ENCODE measurements around the gene DLGAP4. TPM values are rescaled to one million over a fixed set of nuclear protein-coding genes. Genes with fewer than 3 reads are reported as not detected.

Gene DLGAP4
- polyA plus RNA-seq, 2 of the 4 experiments (the other 2 are of a cell fraction), result 11.9 to 36.7 TPM

DNA sequence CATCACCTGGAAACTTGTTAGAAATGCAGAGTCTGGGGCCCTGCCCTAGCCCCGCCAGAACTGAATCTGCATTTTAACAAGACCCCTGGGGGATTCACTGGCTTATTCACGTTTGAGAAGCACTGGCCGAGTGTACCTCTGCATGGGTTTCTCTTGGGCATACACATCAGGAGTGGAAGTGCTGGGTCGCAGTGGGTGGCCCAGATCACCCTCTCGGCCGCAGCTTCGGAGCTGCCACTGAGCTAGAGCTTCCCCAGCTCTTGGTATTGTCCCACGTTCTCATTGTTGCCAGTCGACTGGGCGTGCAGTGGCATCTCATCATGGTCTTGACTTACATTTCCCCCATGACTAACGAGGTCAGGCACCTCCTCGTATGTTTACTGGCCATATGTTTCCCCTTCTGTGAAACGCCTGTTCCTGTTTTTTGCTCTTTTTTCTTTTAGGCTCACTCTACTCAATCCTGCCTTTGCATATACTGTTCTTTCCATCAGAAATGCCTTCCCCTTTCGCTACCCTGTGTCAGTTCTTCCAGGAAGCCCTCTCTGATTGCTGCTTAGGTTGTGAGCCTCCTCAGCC is 3.0 kb upstream of the DLGAP4 start (continued):
- TF ChIP-seq, protein P1, sequence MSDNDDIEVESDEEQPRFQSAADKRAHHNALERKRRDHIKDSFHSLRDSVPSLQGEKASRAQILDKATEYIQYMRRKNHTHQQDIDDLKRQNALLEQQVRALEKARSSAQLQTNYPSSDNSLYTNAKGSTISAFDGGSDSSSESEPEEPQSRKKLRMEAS (IDR thresholded peaks at IDR 0.05), result no peak
- no peak for TF ChIP-seq SMC3 (IDR thresholded peaks at IDR 0.05)
- no peak for TF ChIP-seq NR3C1 (IDR thresholded peaks at IDR 0.05)
- TF ChIP-seq SREBF2 (IDR thresholded peaks at IDR 0.05), result no peak

DNA sequence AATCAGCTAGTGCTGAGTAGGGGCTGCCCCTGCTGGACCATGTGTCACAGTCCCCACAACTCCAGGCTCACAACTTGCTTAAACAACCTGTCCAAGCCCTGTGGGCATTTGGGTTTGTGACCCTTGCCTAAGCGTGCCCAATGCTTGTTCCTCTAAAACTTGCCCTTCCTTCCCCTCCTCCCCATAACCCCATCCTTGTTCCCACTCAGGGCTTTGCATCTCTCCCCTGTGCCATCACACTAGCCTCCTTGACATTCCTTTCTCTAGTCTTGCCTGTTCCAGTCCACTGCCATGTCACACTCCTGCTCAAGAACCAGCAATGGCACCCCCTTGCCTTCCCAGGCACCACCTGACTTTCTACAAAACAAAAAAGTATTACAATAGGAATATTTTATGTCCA is 2.3 kb upstream of the DLGAP4 start:
- Histone ChIP-seq H3K4me3 (no peak overlapping the region), H3K9me3 (no peaks in the 10 kb centered on the region), H3K27ac (no peak overlapping the region), H3K4me2 (no peak overlapping the region), H3K4me1 (peaks cover 11% of the 10 kb centered on the region; the same call in 1 of the 3 replicates)
- ATAC-seq, result no peak
- WGBS (ENCODE audit: missing lambda C conversion rate), result 0% methylated on average over 1 of the region's 1 CpG
- TF ChIP-seq FOSB (CRISPR knock-in tag; IDR thresholded peaks at IDR 0.05), result no peak
- FAIRE-seq, result no peak
- DNase-seq (ENCODE audit: low read depth in 1 of 2, low spot score in 1 of 2), result no peak
- CTCF ChIA-PET, result interaction anchor here (1.4 kb wide), 1 partner anchor 53 kb away, joined by 4 read pairs; no protein-coding TSS in a partner anchor
- POLR2A ChIA-PET, result no interaction called here

DNA sequence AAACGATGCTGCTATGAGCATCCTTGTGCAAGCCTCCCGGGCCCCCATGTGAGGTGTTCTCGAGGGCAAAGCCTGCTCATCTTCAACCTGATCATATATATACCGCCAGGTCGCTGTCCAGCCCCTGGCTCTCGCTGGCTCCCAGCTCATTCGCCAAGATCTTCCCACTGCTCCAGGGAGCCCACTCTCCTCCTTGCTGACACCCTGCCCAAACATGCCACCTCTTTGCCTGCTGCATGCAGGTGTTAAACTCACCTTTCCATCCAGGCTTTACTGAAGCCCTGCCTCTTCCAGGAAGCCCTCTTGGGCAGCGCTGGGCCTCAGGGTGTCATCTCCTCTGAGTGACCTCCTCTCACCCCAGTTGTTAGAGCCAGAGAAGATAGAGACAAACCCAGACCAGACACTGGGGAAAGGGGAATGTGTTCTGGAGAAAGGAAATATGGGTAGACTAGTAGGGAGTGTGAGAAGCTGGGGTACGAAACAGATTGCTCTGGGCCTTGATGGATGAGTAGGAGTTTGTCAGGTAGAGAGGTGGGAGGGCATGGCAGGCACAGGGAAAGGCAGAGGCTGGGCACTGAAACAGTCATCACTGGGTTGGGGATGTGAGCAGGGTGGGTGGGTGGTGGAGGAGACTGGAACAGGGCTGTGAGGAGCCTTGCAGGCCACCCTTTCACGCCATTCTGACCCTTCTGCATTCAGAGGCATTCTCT is 1.2 kb upstream of the DLGAP4 start:
- Histone ChIP-seq H3K4me3 (no peak overlapping the region), H3K27ac (no peak overlapping the region), H3K4me1 (peaks cover 11% of the 10 kb centered on the region; the same call in 1 of the 3 replicates), H3K9me3 (no peaks in the 10 kb centered on the region), H3K4me2 (no peak overlapping the region)
- POLR2A ChIA-PET, result no interaction called here
- FAIRE-seq (no peak), ATAC-seq (peak in 1 of 2 experiments; percentile 13; a peak in 1 of 6 replicates), DNase-seq (ENCODE audit: low read depth in 1 of 2, low spot score in 1 of 2) (no peak)
- CTCF ChIA-PET, result no interaction called here
- no peak for TF ChIP-seq MAZ (IDR thresholded peaks at IDR 0.05; ENCODE audit: borderline replicate concordance, low read depth, low read length)
- TF ChIP-seq MYC (IDR thresholded peaks at IDR 0.05; ENCODE audit: borderline replicate concordance, low read length), result no peak
- TF ChIP-seq, protein P2, sequence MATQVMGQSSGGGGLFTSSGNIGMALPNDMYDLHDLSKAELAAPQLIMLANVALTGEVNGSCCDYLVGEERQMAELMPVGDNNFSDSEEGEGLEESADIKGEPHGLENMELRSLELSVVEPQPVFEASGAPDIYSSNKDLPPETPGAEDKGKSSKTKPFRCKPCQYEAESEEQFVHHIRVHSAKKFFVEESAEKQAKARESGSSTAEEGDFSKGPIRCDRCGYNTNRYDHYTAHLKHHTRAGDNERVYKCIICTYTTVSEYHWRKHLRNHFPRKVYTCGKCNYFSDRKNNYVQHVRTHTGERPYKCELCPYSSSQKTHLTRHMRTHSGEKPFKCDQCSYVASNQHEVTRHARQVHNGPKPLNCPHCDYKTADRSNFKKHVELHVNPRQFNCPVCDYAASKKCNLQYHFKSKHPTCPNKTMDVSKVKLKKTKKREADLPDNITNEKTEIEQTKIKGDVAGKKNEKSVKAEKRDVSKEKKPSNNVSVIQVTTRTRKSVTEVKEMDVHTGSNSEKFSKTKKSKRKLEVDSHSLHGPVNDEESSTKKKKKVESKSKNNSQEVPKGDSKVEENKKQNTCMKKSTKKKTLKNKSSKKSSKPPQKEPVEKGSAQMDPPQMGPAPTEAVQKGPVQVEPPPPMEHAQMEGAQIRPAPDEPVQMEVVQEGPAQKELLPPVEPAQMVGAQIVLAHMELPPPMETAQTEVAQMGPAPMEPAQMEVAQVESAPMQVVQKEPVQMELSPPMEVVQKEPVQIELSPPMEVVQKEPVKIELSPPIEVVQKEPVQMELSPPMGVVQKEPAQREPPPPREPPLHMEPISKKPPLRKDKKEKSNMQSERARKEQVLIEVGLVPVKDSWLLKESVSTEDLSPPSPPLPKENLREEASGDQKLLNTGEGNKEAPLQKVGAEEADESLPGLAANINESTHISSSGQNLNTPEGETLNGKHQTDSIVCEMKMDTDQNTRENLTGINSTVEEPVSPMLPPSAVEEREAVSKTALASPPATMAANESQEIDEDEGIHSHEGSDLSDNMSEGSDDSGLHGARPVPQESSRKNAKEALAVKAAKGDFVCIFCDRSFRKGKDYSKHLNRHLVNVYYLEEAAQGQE (IDR thresholded peaks at IDR 0.05), result peak; percentile 36; the same call in 1 of the 2 replicates
- WGBS (ENCODE audit: missing lambda C conversion rate), result 39% methylated on average over 10 of the region's 10 CpGs

DNA sequence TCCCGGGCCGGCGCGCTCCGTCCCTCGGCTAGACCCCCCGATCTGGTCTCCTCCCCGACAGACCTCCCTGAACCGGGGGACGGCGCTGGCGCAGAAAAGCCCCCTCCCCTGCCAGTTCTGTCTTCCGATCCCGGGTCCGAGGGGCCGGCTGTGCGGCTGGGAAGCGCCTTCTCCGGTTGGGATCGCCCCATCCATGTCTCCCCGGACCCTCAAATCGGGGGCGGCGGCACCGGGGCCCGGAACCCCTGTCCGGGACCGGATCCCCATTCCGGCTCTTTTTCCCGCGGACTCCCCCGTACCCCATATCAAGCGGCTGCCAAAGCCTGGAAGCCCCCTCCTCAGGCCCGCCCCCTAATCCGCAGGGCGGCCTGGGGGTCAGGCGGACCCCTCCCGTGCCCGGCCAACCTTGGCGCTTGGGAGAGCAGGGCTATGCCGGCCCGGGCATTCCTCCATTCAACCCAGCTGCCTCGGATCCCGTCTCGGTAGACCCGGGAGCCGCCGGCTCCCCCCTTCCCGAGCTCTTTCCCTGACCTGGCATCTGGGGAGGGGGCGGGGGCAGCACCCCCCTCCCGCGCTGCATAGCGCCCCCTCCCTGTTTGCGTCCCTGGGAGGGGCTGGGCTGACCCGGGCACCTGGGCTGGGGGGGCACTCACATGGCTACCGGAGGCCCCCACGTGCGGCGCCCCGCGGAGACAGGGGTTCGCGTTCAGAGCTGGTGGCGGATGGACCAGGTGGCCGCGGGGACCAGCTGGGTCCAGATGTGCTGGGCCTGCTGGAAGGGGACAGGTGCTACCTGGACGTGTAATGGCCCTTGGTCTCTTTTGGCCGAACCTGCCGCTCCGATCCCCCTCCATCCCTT is 643 bp downstream of the DLGAP4 start:
- Histone ChIP-seq H3K9me3 (no peaks in the 10 kb centered on the region), H3K4me1 (peaks cover 11% of the 10 kb centered on the region; the same call in 1 of the 3 replicates), H3K4me2 (peak overlapping the region; percentile 89), H3K4me3 (peak overlapping the region; percentile 51), H3K27ac (peak overlapping the region; percentile 3 to 75; a peak in 4 of 6 replicates)
- ChIA-PET POLR2A (no interaction called here), CTCF (no interaction called here)
- FAIRE-seq (no peak), DNase-seq (ENCODE audit: low read depth in 1 of 2, low spot score in 1 of 2) (no peak), ATAC-seq (peak in 1 of 2 experiments; percentile 23; a peak in 2 of 6 replicates)
- WGBS (ENCODE audit: missing lambda C conversion rate), result 20% methylated on average over 32 of the region's 70 CpGs
- no peak for TF ChIP-seq ZFP36 (IDR thresholded peaks at IDR 0.05; ENCODE audit: borderline replicate concordance, partially characterized antibody)
- TF ChIP-seq PHF8 (IDR thresholded peaks at IDR 0.05; ENCODE audit: borderline replicate concordance, low read depth), result no peak
- no peak for TF ChIP-seq JUN (IDR thresholded peaks at IDR 0.05)
- TF ChIP-seq HDAC2 (IDR thresholded peaks at IDR 0.05), result no peak
- TF ChIP-seq EP300 (IDR thresholded peaks at IDR 0.05), result no peak
- TF ChIP-seq, protein P3, sequence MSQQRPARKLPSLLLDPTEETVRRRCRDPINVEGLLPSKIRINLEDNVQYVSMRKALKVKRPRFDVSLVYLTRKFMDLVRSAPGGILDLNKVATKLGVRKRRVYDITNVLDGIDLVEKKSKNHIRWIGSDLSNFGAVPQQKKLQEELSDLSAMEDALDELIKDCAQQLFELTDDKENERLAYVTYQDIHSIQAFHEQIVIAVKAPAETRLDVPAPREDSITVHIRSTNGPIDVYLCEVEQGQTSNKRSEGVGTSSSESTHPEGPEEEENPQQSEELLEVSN (IDR thresholded peaks at IDR 0.05; ENCODE audit: borderline replicate concordance, low read depth), result no peak
- no peak for TF ChIP-seq CEBPB (IDR thresholded peaks at IDR 0.05)
- TF ChIP-seq MAFK (IDR thresholded peaks at IDR 0.05; ENCODE audit: partially characterized antibody), result no peak
- TF ChIP-seq TFCP2L1 (CRISPR knock-in tag; IDR thresholded peaks at IDR 0.05), result no peak
- TF ChIP-seq, protein P4, sequence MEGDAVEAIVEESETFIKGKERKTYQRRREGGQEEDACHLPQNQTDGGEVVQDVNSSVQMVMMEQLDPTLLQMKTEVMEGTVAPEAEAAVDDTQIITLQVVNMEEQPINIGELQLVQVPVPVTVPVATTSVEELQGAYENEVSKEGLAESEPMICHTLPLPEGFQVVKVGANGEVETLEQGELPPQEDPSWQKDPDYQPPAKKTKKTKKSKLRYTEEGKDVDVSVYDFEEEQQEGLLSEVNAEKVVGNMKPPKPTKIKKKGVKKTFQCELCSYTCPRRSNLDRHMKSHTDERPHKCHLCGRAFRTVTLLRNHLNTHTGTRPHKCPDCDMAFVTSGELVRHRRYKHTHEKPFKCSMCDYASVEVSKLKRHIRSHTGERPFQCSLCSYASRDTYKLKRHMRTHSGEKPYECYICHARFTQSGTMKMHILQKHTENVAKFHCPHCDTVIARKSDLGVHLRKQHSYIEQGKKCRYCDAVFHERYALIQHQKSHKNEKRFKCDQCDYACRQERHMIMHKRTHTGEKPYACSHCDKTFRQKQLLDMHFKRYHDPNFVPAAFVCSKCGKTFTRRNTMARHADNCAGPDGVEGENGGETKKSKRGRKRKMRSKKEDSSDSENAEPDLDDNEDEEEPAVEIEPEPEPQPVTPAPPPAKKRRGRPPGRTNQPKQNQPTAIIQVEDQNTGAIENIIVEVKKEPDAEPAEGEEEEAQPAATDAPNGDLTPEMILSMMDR (IDR thresholded peaks at IDR 0.05), result no peak
- no peak for TF ChIP-seq HOXA7 (CRISPR knock-in tag; IDR thresholded peaks at IDR 0.05)
